K562 (cell line): Measurements from ENCODE around the gene TMEM107. TPM values are rescaled to one million over a fixed set of nuclear protein-coding genes. Genes with fewer than 3 reads are reported as not detected.

Experiments
- KDM4B ChIP-seq, 2 experiments: fragments of 450-650 bp in 1 of 2; sonication (generic) in 1 of 2; IDR thresholded peaks; 2 replicates each; pipeline ENCODE4 v1.6.1; 2016 to 2017; ENCODE audit warnings: borderline replicate concordance in 2 of 2, antibody characterized with exemption in 1 of 2, low read depth in 1 of 2, mild to moderate bottlenecking in 1 of 2
- NCOA4 ChIP-seq: fragments of 450-650 bp; IDR thresholded peaks from 2 replicates; pipeline ENCODE4 v1.6.1; 2018; ENCODE audit warnings: mild to moderate bottlenecking; ENCODE audit not compliant: partially characterized antibody
- REST ChIP-seq, 2 experiments: fragments of 450-650 bp; formaldehyde crosslinking in 1 of 2; IDR thresholded peaks; 2 replicates each; pipeline versions ENCODE4 v1.4.0 to v1.6.1; 2014 to 2020; ENCODE audit warnings: mild to moderate bottlenecking in 2 of 2, borderline replicate concordance in 1 of 2, low read depth in 1 of 2
- ZNF24 ChIP-seq: fragments of 450-650 bp; IDR thresholded peaks from 2 replicates; pipeline ENCODE4 v1.6.1; 2016
- ZNF76 ChIP-seq: fragments of 250-450 bp; sonication (Bioruptor Pico); IDR thresholded peaks from 2 replicates; pipeline ENCODE4 v1.4.0; 2020; ENCODE audit warnings: mild to moderate bottlenecking, moderate library complexity, borderline replicate concordance
- polyA plus RNA-seq, 8 experiments: library from polyadenylated mRNA; depleted of rRNA in 4 of 8; stranded (reverse) in 5 of 8; unstranded in 3 of 8; fragments of >200 nt; fragmentation: Nextera tagmentation in 2 of 8; fragmentation: Illumina TruSeq in 1 of 8; extraction: Ambion mirVana in 2 of 8; extraction: Trizol in 1 of 8; gene quantifications; 2 replicates each; pipeline versions ENCODE4 v1.2.1 to v1.2.3, GENCODE V29; 2011 to 2014; ENCODE audit warnings: inconsistent platforms in 1 of 8, missing spikeins in 1 of 8
- total RNA-seq, 7 experiments: library from RNA; depleted of rRNA in 6 of 7; stranded (reverse); fragments of >200 nt in 6 of 7; fragmentation: Illumina TruSeq in 2 of 7; extraction: Trizol in 2 of 7; gene quantifications; 2 replicates each; pipeline versions ENCODE4 v1.2.1 to v1.2.3, GENCODE V29; 2011 to 2021; ENCODE audit warnings: low replicate concordance in 1 of 7
- TF ChIP-seq, protein P1 (sequence below): fragments of 200-600 bp; sonication (generic); IDR thresholded peaks from one replicate; pipeline ENCODE4 v1.6.1; 2012; ENCODE audit warnings: mild to moderate bottlenecking, low read depth, low read length, inconsistent platforms

The TMEM107 gene
- total and polyA plus RNA-seq, 9 of the 15 experiments (the other 6 are each of a cell fraction or from before 2014, with no cell fraction given), result 7.1 to 26.2 (median 16.9) TPM

- TF ChIP-seq REST (IDR thresholded peaks at IDR 0.05; ENCODE audit: borderline replicate concordance), result 0 out of 2 replicates have a peak, but pooled peaks have one; percentile 18
- no peak for TF ChIP-seq REST (CRISPR knock-in tag; IDR thresholded peaks at IDR 0.05; ENCODE audit: low read depth)
- TF ChIP-seq, protein P1, sequence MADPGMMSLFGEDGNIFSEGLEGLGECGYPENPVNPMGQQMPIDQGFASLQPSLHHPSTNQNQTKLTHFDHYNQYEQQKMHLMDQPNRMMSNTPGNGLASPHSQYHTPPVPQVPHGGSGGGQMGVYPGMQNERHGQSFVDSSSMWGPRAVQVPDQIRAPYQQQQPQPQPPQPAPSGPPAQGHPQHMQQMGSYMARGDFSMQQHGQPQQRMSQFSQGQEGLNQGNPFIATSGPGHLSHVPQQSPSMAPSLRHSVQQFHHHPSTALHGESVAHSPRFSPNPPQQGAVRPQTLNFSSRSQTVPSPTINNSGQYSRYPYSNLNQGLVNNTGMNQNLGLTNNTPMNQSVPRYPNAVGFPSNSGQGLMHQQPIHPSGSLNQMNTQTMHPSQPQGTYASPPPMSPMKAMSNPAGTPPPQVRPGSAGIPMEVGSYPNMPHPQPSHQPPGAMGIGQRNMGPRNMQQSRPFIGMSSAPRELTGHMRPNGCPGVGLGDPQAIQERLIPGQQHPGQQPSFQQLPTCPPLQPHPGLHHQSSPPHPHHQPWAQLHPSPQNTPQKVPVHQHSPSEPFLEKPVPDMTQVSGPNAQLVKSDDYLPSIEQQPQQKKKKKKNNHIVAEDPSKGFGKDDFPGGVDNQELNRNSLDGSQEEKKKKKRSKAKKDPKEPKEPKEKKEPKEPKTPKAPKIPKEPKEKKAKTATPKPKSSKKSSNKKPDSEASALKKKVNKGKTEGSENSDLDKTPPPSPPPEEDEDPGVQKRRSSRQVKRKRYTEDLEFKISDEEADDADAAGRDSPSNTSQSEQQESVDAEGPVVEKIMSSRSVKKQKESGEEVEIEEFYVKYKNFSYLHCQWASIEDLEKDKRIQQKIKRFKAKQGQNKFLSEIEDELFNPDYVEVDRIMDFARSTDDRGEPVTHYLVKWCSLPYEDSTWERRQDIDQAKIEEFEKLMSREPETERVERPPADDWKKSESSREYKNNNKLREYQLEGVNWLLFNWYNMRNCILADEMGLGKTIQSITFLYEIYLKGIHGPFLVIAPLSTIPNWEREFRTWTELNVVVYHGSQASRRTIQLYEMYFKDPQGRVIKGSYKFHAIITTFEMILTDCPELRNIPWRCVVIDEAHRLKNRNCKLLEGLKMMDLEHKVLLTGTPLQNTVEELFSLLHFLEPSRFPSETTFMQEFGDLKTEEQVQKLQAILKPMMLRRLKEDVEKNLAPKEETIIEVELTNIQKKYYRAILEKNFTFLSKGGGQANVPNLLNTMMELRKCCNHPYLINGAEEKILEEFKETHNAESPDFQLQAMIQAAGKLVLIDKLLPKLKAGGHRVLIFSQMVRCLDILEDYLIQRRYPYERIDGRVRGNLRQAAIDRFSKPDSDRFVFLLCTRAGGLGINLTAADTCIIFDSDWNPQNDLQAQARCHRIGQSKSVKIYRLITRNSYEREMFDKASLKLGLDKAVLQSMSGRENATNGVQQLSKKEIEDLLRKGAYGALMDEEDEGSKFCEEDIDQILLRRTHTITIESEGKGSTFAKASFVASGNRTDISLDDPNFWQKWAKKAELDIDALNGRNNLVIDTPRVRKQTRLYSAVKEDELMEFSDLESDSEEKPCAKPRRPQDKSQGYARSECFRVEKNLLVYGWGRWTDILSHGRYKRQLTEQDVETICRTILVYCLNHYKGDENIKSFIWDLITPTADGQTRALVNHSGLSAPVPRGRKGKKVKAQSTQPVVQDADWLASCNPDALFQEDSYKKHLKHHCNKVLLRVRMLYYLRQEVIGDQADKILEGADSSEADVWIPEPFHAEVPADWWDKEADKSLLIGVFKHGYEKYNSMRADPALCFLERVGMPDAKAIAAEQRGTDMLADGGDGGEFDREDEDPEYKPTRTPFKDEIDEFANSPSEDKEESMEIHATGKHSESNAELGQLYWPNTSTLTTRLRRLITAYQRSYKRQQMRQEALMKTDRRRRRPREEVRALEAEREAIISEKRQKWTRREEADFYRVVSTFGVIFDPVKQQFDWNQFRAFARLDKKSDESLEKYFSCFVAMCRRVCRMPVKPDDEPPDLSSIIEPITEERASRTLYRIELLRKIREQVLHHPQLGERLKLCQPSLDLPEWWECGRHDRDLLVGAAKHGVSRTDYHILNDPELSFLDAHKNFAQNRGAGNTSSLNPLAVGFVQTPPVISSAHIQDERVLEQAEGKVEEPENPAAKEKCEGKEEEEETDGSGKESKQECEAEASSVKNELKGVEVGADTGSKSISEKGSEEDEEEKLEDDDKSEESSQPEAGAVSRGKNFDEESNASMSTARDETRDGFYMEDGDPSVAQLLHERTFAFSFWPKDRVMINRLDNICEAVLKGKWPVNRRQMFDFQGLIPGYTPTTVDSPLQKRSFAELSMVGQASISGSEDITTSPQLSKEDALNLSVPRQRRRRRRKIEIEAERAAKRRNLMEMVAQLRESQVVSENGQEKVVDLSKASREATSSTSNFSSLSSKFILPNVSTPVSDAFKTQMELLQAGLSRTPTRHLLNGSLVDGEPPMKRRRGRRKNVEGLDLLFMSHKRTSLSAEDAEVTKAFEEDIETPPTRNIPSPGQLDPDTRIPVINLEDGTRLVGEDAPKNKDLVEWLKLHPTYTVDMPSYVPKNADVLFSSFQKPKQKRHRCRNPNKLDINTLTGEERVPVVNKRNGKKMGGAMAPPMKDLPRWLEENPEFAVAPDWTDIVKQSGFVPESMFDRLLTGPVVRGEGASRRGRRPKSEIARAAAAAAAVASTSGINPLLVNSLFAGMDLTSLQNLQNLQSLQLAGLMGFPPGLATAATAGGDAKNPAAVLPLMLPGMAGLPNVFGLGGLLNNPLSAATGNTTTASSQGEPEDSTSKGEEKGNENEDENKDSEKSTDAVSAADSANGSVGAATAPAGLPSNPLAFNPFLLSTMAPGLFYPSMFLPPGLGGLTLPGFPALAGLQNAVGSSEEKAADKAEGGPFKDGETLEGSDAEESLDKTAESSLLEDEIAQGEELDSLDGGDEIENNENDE, result no peak
- TF ChIP-seq ZNF24, result peak; percentile 84
- peak in 1 of 2 experiments; percentile 100; a peak in 2 of 4 replicates for TF ChIP-seq KDM4B (IDR thresholded peaks at IDR 0.05; ENCODE audit: borderline replicate concordance in 2 of 2, low read depth in 1 of 2)
- TF ChIP-seq NCOA4, result peak; percentile 96
- TF ChIP-seq ZNF76 (CRISPR knock-in tag), result no peak
These were observed 2.9 kb downstream of the TMEM107 start (continued) for GRCh38 chr17:8173056-8173870.
